PC-3 (cell line): Measurements from ENCODE around the gene HDAC4. TPM values are rescaled to one million over a fixed set of nuclear protein-coding genes. Genes with fewer than 3 reads are reported as not detected.

Experiments used
- ATAC-seq: fragments of 200-7000 bp; cut with Tn5 transposase; 2 replicates; pipeline ENCODE4 v1.9.1; 2020; ENCODE audit warnings: mild to moderate bottlenecking, moderate library complexity
- BruUV-seq: library from RNA; stranded (reverse); fragments of 400-500 nt; replicated peaks from 2 replicates; lab custom pipeline; 2021; lab: Mats Ljungman, UMichigan
- CTCF ChIA-PET: fragments of 300-600 bp; sonication (Branson Sonifier 250); formaldehyde crosslinking; loops from one replicate; lab custom pipeline; 2022; ENCODE audit warnings: antibody characterized with exemption; lab: Charles Lee
- POLR2A ChIA-PET: fragments of 300-600 bp; sonication (Branson Sonifier 250); formaldehyde crosslinking; loops from one replicate; lab custom pipeline; 2022; ENCODE audit warnings: antibody characterized with exemption; ENCODE audit not compliant: unreplicated experiment; lab: Charles Lee
- DNase-seq: peaks from one replicate; pipeline ENCODE4 v3.0.0-alpha.2; 2015
- H2AFZ ChIP-seq: fragments of 300-600 bp; sonication (generic); 2 replicates; pipeline ENCODE4 v1.6.0; 2016; ENCODE audit warnings: antibody characterized with exemption, low read length
- H3F3A ChIP-seq: fragments of 300-600 bp; sonication (generic); one replicate; pipeline ENCODE4 v1.6.0; 2017; ENCODE audit warnings: antibody characterized with exemption, low read length, control low read depth, mild to moderate bottlenecking; ENCODE audit not compliant: unreplicated experiment
- H3K27ac ChIP-seq: fragments of 300-600 bp; sonication (generic); 2 replicates; pipeline ENCODE4 v1.5.1; 2016; ENCODE audit warnings: mild to moderate bottlenecking, low read length
- H3K27me3 ChIP-seq: fragments of 300-600 bp; sonication (generic); 2 replicates; pipeline ENCODE4 v1.6.1; 2016; ENCODE audit warnings: low read length, mixed read lengths
- H3K36me3 ChIP-seq: fragments of 300-600 bp; sonication (generic); 2 replicates; pipeline ENCODE4 v1.6.1; 2016; ENCODE audit warnings: low read depth, mixed run types, low read length, mixed read lengths
- H3K4me1 ChIP-seq: fragments of 300-600 bp; sonication (generic); 2 replicates; pipeline ENCODE4 v1.5.1; 2016; ENCODE audit warnings: low read length; ENCODE audit not compliant: insufficient read depth
- H3K4me2 ChIP-seq: fragments of 300-600 bp; sonication (generic); 2 replicates; pipeline ENCODE4 v1.6.0; 2016; ENCODE audit warnings: low read length
- H3K4me3 ChIP-seq: fragments of 300-600 bp; sonication (generic); 2 replicates; pipeline ENCODE4 v1.5.1; 2016; ENCODE audit warnings: mild to moderate bottlenecking, low read length, mixed read lengths
- H3K79me2 ChIP-seq: fragments of 300-600 bp; sonication (generic); 2 replicates; pipeline ENCODE4 v1.6.1; 2017; ENCODE audit warnings: low read length, mixed read lengths
- H3K9ac ChIP-seq: fragments of 300-600 bp; sonication (generic); 2 replicates; pipeline ENCODE4 v1.6.0; 2016; ENCODE audit warnings: mild to moderate bottlenecking, low read length
- H3K9me2 ChIP-seq: fragments of 300-600 bp; sonication (generic); replicated peaks from 2 replicates; pipeline ENCODE4 v1.6.1; 2016; ENCODE audit warnings: mixed run types, low read length, mixed read lengths
- H3K9me3 ChIP-seq: fragments of 300-600 bp; sonication (generic); 2 replicates; pipeline ENCODE4 v1.6.1; 2016; ENCODE audit warnings: low read length, mixed read lengths
- H4K20me1 ChIP-seq: fragments of 300-600 bp; sonication (generic); 2 replicates; pipeline ENCODE4 v1.6.1; 2016; ENCODE audit warnings: low read length, mixed read lengths
- CTCF ChIP-seq: fragments of 300-600 bp; sonication (generic); conservative IDR thresholded peaks from 2 replicates; pipeline ENCODE4 v1.5.1; 2017; ENCODE audit warnings: antibody characterized with exemption, low read depth, mild to moderate bottlenecking, low read length
- EZH2 ChIP-seq: fragments of 300-600 bp; sonication (generic); IDR thresholded peaks from one replicate; pipeline ENCODE4 v1.6.1; 2017; ENCODE audit warnings: antibody characterized with exemption, mild to moderate bottlenecking, low read length; ENCODE audit not compliant: unreplicated experiment
- EZH2phosphoT487 ChIP-seq: fragments of 300-600 bp; sonication (generic); IDR thresholded peaks from 2 replicates; pipeline ENCODE4 v1.6.1; 2018; ENCODE audit warnings: mild to moderate bottlenecking, antibody characterized with exemption, low read length, borderline replicate concordance
- intact Hi-C: fragments of 100-400 bp; cut with micrococcal nuclease; formaldehyde crosslinking; loops from 2 replicates; pipeline ENCODE4 v1.9.0; 2023
- total RNA-seq: library from RNA; depleted of rRNA; stranded (reverse); fragments of >200 nt; gene quantifications from 2 replicates; pipeline ENCODE4 v1.2.3, GENCODE V29; 2014

Gene HDAC4
- total RNA-seq, 1 experiment from 2014 or later = 8.5 TPM

- Histone ChIP-seq H4K20me1 (no peaks in the 10 kb centered on the region), H3K4me2 (no peak overlapping the region), H3K9ac (no peak overlapping the region), H3K4me1 (no peaks in the 10 kb centered on the region), H3F3A (no peaks in the 10 kb centered on the region), H3K9me2 (no peaks in the 10 kb centered on the region), H2AFZ (no peak overlapping the region), H3K9me3 (no peaks in the 10 kb centered on the region), H3K27me3 (no peaks in the 10 kb centered on the region), H3K27ac (no peak overlapping the region), H3K4me3 (no peak overlapping the region), H3K36me3 (no peaks in the 10 kb centered on the region), H3K79me2 (no peaks in the 10 kb centered on the region)
- TF ChIP-seq EZH2phosphoT487 (no peak), CTCF (no peak), EZH2 (no peak)
- intact Hi-C loops = no loop called here
- BruUV-seq = no TSS peak
- no peak for DNase-seq
- CTCF ChIA-PET = no interaction called here
- no peak for ATAC-seq
- POLR2A ChIA-PET = no interaction called here
Observed at GRCh38 chr2:239297142-239298004, 103.4 kb downstream of the HDAC4 start.

DNA sequence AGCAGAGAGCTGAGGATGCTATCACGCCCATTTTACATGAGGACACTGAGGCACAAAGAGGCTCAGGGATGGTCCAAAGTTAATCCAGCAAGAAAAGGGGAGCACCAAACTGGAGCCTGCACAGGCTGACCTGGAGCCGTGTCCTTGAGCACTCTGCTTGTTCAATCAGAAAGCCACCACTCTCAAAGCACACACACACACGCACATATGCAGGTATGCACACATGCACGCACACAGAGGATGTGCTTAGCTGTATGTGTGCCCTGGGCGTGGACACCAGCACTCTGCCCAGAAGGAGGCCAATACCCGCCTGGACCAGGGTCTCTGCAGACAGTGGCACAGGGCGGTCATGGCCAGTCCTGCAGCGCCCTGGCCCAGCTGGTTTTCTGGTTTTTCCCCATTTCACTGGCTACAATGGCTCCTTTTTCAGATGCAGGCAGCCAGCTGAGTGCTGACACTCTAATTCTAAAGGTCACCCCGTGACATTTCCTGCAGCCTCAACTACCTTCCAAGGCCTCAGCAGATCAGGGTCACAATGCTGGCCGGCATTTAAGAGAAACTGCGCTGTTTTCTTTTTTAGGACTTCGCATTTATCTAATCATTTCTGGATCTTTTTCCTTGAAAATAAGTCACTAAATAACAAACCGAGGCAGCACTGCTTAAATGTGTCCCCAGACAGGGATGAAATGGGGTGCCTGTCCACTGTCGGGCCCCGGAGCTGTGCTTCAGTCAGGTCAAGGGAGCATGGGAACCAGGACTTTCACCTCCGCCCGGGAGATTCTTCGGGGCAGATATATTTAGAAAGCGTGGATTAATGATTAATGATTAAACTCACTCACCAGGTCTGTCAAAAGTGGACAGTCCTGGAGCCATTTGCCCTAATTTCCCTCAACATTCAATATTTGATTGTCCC lies 104.5 kb downstream of the HDAC4 start:
- DNase-seq = no peak
- ATAC-seq = no peak
- H3K36me3 ChIP-seq = no peaks in the 10 kb centered on the region
- H3K79me2 ChIP-seq = no peaks in the 10 kb centered on the region
- H3K9me2 ChIP-seq = no peaks in the 10 kb centered on the region
- H3F3A ChIP-seq = no peaks in the 10 kb centered on the region
- H3K9me3 ChIP-seq = no peaks in the 10 kb centered on the region
- intact Hi-C loops = no loop called here
- H2AFZ ChIP-seq = no peak overlapping the region
- H3K4me1 ChIP-seq = no peaks in the 10 kb centered on the region
- no TSS peak for BruUV-seq
- H3K9ac ChIP-seq = no peak overlapping the region
- no peaks in the 10 kb centered on the region for H3K27me3 ChIP-seq
- CTCF ChIA-PET = no interaction called here
- POLR2A ChIA-PET = interaction anchor here (0.6 kb wide), 1 partner anchor 74 kb away, joined by 16 read pairs; no protein-coding TSS in a partner anchor
- H3K4me3 ChIP-seq = no peak overlapping the region
- no peak overlapping the region for H3K4me2 ChIP-seq
- no peak overlapping the region for H3K27ac ChIP-seq
- no peaks in the 10 kb centered on the region for H4K20me1 ChIP-seq
- TF ChIP-seq CTCF = no peak
- no peak for TF ChIP-seq EZH2
- TF ChIP-seq EZH2phosphoT487 = no peak
